NOMO-1 treated with dmso at 0.1 percent for 144 hours (cell line): ENCODE results near the gene HNRNPU.
A peak's percentile ranks its signal among the peaks of the same experiment; 100 is the strongest.

Experiments
- DNase-seq: peaks from one replicate; lab custom pipeline; 2025; ENCODE audit not compliant: unreplicated experiment; lab: John Stamatoyannopoulos, UW

The HNRNPU gene

DNA sequence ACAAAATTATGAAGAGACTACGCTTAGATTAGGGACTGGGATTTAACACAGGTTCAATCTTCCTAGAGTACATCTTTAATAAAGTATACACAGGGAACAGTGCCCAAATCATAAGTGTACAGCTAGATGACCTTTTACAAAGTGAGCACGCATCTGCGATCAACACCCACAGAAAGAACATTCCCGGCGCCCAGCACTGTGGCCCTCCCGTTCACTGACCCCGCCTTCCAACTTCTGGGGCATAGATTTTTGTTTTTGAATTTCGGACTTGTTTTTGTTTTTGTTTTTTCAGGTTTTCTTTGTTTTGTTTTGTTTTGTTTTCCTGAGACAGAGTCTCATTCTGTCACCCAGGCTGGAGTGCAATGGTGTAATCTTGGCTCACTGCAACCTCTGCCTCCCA, 59.5 kb downstream of the HNRNPU start:
- DNase-seq = no peak

- DNase-seq = no peak
These were observed 61.6 kb downstream of the HNRNPU start for GRCh38 chr1:244802556-244803239.

DNA sequence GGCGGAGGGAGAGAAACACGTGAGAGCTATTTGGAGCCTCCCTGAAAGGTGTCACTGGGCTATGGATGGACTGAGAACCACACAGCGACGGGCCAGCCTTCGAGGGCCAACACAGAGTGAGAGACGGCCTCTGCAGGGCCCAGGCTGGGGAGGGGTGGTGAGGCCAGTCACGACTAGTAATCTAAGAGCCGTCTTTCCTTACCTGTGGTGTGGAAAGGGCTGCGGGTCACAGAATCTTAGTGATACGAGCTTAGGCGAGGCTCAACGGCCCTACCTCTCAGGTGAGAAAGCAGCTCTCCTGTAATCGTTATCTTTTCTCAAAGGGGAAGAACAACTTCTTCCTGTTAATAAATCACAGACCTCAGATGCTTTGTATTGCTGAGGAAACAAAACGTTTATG, 62.3 kb downstream of the HNRNPU start:
- no peak for DNase-seq

DNA sequence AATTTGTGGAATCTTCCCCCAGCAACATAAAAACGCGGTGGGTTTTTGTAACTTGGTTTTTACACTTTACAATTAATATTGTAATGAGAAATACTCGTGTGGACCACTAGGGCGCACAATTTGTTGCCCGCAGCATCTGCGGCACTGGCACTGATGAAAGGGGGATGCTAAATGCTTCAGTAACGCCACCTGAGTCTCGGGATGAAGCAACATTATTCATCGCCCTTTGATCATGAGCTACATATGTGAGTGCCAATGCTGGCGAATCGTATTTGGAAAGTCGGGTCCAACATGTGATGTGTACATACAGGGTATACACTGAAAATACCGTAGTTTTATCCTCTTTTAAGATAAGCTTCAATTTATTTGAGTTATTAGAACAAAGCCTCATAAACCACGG, 63.1 kb downstream of the HNRNPU start:
- peak; percentile 55 for DNase-seq

GRCh38 chr1:244800821-244801220, 63.5 kb downstream of the HNRNPU start:
- no peak for DNase-seq
